ENCODE results near the gene ANKRD27. TPM values are rescaled to one million over a fixed set of nuclear protein-coding genes. Genes with fewer than 3 reads are reported as not detected.
"Not testable (repeated sequence)": the region's sequence is repeated elsewhere in the genome, so short reads cannot be mapped to it uniquely, and the experiment has no call there.

ANKRD27 gene
- total RNA-seq, 4 donors from 2014 or later, result 19.5 to 29.2 (median 21.5) TPM

DNA sequence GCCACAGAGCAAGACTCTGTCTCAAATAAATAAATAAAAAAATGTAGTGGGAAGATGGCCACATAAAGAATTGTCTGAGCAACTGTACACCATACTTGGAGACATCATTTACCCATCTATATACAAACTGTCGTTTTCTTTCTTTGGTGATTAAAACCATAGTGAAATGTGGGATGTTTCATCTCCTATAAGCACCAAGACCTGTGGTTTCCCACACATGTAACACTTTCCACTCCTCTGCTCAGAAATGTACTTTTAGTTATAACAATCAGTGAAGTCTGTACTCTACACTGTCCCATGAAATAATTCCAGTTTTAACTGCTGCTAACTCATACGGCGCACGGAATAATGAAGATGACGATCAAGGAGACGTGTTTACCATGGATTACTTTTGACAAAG is 75.7 kb downstream of the ANKRD27 start:
- no peaks in the 10 kb centered on the region for H3K27me3 ChIP-seq
- intact Hi-C loops (cut with DNase I), result no loop called here
- no peak for DNase-seq
- no peak overlapping the region for H3K4me3 ChIP-seq
- TF ChIP-seq, protein P1, sequence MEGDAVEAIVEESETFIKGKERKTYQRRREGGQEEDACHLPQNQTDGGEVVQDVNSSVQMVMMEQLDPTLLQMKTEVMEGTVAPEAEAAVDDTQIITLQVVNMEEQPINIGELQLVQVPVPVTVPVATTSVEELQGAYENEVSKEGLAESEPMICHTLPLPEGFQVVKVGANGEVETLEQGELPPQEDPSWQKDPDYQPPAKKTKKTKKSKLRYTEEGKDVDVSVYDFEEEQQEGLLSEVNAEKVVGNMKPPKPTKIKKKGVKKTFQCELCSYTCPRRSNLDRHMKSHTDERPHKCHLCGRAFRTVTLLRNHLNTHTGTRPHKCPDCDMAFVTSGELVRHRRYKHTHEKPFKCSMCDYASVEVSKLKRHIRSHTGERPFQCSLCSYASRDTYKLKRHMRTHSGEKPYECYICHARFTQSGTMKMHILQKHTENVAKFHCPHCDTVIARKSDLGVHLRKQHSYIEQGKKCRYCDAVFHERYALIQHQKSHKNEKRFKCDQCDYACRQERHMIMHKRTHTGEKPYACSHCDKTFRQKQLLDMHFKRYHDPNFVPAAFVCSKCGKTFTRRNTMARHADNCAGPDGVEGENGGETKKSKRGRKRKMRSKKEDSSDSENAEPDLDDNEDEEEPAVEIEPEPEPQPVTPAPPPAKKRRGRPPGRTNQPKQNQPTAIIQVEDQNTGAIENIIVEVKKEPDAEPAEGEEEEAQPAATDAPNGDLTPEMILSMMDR (IDR thresholded peaks at IDR 0.05), result no peak
- TF ChIP-seq POLR2A (IDR thresholded peaks at IDR 0.05), result no peak
- H3K9me3 ChIP-seq, result no peaks in the 10 kb centered on the region
- H3K36me3 ChIP-seq, result peaks cover 11 to 97% (median 45%) of the 10 kb centered on the region in 3 donors
- no peak overlapping the region for H3K27ac ChIP-seq
- H3K4me1 ChIP-seq, result no peaks in the 10 kb centered on the region
- 82 to 84% methylated on average over 6 of the region's 6 CpGs for WGBS, 2 donors

DNA sequence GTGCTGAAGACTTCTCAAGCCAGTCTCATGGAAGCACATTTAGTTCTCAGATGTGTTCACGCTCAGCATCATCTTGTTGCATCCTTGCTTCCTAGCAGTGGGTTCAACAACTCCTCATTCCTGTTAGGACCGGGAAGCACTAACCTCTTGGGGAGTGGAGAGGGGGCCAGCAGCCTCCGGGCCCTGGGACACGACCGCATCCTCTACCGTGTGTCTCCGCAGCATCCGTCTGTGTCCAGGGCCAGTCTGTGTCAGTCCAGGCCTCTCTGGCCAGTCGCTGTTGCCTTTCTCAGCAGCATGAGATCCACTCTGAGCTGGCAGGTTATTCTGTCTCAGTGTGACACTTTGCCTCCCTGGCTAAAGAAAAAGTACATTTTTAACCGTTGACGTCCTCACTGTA is 77.0 kb downstream of the ANKRD27 start:
- TF ChIP-seq, protein P1 (IDR thresholded peaks at IDR 0.05), result no peak
- no peak for TF ChIP-seq POLR2A (IDR thresholded peaks at IDR 0.05)
- no peak overlapping the region for H3K4me3 ChIP-seq
- no peaks in the 10 kb centered on the region for H3K4me1 ChIP-seq
- no peaks in the 10 kb centered on the region for H3K27me3 ChIP-seq
- intact Hi-C loops (cut with DNase I), result no loop called here
- H3K9me3 ChIP-seq, result no peaks in the 10 kb centered on the region
- WGBS, 2 donors, result 88 to 97% methylated on average over 9 to 11 of the region's 11 CpGs
- DNase-seq, result no peak
- no peak overlapping the region for H3K27ac ChIP-seq
- H3K36me3 ChIP-seq, result peaks cover 11 to 97% (median 37%) of the 10 kb centered on the region in 3 donors

DNA sequence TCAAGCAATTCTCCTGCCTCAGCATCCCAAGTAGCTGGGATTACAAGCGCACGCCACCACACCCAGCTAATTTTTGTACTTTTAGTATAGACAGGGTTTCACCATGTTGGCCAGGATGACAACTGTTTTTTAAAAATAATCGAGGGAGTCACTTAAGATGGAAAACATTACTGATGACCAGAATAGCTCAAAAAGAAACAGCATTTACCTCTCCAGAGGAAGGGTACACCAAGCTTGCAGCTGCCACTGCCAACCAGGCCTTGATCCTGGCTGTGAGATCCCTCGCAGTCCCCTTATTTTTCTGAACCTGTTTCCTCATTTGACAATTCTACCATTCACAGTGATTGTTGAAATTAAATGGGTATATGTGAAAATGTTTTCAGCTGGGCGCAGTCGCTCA is 79.5 kb downstream of the ANKRD27 start:
- Histone ChIP-seq H3K4me1 (no peaks in the 10 kb centered on the region), H3K27me3 (no peaks in the 10 kb centered on the region), H3K27ac (no peak overlapping the region), H3K4me3 (no peak overlapping the region), H3K9me3 (no peaks in the 10 kb centered on the region), H3K36me3 (peaks cover 11 to 86% (median 31%) of the 10 kb centered on the region in 3 donors)
- WGBS, 2 donors, result 87 to 91% methylated on average over 4 to 6 of the region's 6 CpGs
- intact Hi-C loops (cut with DNase I), result no loop called here
- no peak for DNase-seq
- TF ChIP-seq, protein P1 (IDR thresholded peaks at IDR 0.05), result no peak
- no peak for TF ChIP-seq POLR2A (IDR thresholded peaks at IDR 0.05)

DNA sequence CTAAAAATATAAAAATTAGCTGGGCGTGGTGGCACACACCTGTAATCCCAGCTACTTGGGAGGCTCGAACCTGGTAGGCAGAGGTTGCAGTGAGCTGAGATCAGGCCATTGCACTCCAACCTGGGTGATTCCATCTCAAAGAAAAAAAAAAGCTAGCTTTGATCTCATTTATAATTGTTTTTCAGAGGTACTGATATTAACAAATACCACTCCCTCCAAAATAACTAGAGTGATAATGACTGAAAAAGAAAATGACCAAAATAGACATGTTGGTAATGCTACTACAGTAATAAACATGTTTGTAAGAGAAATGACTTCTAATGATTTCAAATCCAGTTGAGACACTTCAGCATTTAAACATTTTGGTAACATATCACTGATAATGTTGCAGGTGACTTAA is 81.0 kb downstream of the ANKRD27 start:
- H3K27ac ChIP-seq, result no peak overlapping the region
- H3K4me3 ChIP-seq, result no peak overlapping the region
- DNase-seq, result no peak
- H3K36me3 ChIP-seq, result peaks cover 11 to 74% (median 30%) of the 10 kb centered on the region in 3 donors
- no peaks in the 10 kb centered on the region for H3K9me3 ChIP-seq
- intact Hi-C loops (cut with DNase I), result no loop called here
- TF ChIP-seq, protein P1 (IDR thresholded peaks at IDR 0.05), result no peak
- TF ChIP-seq POLR2A (IDR thresholded peaks at IDR 0.05), result no peak
- WGBS, 2 donors, result 94 to 96% methylated on average over 2 of the region's 2 CpGs
- no peaks in the 10 kb centered on the region for H3K27me3 ChIP-seq
- H3K4me1 ChIP-seq, result no peaks in the 10 kb centered on the region

DNA sequence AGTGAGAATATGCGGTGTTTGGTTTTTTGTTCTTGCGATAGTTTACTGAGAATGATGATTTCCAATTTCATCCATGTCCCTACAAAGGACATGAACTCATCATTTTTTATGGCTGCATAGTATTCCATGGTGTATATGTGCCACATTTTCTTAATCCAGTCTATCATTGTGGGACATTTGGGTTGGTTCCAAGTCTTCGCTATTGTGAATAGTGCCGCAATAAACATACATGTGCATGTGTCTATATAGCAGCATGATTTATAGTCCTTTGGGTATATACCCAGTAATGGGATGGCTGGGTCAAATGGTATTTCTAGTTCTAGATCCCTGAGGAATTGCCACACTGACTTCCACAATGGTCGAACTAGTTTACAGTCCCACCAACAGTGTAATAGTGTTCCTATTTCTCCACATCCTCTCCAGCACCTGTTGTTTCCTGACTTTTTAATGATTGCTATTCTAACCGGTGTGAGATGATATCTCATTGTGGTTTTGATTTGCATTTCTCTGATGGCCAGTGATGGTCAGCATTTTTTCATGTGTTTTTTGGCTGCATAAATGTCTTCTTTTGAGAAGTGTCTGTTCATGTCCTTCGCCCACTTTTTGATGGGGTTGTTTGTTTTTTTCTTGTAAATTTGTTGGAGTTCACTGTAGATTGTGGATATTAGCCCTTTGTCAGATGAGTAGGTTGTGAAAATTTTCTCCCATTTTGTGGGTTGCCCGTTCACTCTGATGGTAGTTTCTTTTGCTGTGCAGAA is 87.1 kb downstream of the ANKRD27 start:
- intact Hi-C loops (cut with DNase I); H3K27me3 ChIP-seq; DNase-seq; H3K4me3 ChIP-seq; H3K4me1 ChIP-seq; H3K9me3 ChIP-seq; H3K27ac ChIP-seq: not testable (repeated sequence)
- 95 to 99% methylated on average over 6 of the region's 8 CpGs for WGBS, 2 donors
- peaks cover 0 to 65% (median 6%) of the 10 kb centered on the region in 3 donors for H3K36me3 ChIP-seq

All from esophagus squamous epithelium (tissue), 5 donors.